NCI-H2107 treated with DMSO at 0.1 percent for 48 hours (cell line): ENCODE data around the gene HOXC9.

ENCODE experiments used
- DNase-seq: peaks from one replicate; lab custom pipeline; 2025; ENCODE audit not compliant: unreplicated experiment; lab: John Stamatoyannopoulos, UW

The HOXC9 gene

DNA sequence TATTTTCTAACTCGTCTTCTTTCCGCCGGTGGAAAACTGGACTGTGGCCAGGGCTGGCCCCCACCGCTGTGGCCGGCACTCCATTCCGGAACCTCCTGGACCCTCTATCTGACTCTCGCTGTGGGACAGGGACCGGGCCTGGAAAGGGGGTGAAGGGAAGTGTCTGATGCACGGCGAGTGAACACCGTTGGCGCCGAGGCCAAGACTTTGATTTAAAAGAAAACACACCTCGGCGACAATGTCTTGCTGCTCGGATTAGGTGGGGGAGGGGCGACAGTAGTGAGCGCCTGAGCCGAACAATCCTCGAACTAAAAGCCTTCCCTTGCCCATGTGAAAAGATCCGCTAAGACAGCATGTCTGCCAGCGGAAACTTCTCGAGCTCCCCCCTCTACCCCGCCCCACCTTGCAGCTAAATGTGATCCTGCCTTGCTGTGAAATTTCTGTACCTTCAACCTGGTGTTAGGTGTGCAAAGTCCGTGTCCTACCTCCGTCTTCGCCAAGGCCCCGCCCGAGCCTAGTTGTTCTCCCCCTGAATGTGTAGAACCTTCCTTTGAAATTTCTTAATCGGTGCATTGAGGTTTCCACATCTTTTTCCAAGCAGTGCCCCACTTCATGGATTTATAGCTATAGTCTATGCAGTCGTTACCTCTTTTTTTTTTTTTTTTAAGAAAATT is 24.3 kb upstream of the HOXC9 start:
- no peak for DNase-seq

- DNase-seq = no peak
Measured at GRCh38 chr12:53976172-53976822, 23.7 kb upstream of the HOXC9 start.

DNA sequence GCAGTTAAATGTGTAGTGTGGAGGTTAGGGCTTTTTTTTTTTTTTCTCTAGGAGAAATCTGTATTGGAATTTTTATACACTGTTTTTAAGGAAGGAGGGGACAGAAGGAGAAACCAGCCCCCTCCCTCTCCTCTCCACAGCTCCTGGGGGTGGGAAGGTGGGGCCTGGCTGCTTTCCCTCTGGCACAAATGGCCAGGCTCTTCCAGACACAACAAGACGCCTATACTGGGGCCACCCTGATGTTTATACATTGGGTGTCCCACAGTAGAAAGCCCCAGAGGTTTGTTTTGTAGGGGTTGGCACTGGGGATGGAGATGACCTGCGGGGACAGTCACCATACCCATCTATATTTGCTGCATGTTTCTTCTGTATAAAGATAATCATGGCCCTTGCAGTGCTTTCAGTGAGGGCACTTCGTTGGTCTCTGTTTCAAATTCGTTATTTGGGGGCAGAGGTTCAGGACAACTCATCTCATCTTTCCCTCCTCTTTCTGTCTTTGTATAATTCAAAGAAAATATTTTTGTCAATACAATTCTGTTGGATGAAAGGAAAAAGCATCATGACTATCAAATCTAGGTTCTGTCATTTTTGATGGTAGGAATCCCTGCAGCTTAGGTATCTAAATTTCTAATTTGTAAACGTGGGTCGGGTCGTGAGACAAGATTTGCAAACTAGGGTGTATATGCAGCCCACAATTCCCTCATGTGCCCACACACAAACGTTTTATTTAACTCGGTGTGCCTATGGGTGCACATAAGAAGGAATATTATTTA is 23.0 kb upstream of the HOXC9 start:
- no peak for DNase-seq

GRCh38 chr12:53977596-53978445 is 22.1 kb upstream of the HOXC9 start:
- no peak for DNase-seq

DNA sequence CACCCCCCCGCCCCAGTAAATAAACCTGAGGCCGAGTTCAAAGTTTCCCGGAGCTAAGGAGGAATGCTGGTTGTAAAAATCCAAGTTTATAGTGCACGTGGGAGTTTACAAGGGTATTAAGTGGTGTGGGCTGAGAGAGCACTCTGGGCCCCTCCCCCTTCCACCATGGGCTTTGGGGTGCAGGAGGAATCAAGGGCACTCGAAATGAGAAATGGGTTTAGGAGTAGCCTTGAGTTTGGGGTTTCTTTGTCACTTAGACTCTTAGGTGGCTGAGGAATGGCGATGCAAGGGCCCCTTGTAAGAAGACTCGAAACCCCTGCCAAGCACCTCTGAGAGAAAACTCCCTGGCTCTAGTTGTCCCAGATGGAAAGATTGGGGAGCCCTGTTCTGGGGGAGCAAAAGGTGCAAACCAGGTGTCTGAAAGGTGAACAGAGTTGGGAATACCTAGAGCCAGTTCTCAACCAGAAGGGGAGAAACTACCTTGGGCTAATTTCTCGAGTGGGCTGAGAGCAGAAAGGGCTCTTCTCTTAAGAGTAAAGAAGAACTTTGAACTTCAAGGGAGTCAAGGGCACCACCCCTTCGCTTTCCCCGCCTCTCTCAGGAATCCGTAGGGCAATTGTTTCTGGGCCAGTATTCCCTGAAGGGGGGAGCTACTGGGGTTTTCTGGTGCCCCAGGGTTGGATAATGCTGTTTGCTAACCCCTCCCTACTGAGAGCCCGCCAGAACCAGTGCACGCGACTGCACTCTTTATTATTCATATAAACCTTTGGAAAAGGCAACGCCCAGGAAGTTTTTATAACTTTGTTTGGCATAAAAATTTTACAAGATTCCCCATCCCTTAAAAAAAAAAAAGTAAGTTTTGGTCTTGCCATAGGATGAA is 21.2 kb upstream of the HOXC9 start:
- no peak for DNase-seq

DNA sequence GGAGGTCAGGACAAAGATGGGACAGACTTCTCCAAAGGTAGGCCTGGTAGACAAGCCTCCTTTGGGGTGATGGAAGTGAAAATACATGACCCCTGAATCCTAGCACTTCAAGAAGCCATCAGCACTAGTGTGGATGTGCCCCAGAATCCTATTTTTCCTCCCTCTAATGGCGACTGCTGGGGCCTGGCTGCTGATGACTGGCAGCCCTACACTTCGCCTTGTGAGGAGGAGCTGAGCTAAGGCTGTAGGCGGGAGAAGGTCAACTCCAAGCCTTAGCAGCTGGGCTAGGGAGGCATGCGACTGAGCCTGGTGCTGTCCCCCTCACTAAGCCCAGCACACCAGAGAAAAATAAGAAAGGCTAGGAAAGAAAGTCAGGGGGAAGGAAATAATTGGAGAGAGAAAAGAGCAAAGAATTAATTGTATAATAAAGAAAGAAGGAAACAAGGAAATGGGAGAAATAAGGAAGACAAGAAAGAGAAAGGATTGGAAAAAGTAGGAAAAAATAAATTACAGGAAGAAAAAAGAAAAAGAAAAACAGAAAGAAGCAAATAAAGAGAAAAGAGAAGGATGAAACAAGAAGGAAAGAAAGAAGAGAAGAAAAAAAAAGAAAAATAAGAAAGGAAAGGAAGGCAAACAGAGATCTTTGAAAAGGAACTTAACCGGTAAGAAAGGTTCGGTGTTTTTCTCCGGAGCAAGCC is 19.7 kb upstream of the HOXC9 start:
- no peak for DNase-seq

DNA sequence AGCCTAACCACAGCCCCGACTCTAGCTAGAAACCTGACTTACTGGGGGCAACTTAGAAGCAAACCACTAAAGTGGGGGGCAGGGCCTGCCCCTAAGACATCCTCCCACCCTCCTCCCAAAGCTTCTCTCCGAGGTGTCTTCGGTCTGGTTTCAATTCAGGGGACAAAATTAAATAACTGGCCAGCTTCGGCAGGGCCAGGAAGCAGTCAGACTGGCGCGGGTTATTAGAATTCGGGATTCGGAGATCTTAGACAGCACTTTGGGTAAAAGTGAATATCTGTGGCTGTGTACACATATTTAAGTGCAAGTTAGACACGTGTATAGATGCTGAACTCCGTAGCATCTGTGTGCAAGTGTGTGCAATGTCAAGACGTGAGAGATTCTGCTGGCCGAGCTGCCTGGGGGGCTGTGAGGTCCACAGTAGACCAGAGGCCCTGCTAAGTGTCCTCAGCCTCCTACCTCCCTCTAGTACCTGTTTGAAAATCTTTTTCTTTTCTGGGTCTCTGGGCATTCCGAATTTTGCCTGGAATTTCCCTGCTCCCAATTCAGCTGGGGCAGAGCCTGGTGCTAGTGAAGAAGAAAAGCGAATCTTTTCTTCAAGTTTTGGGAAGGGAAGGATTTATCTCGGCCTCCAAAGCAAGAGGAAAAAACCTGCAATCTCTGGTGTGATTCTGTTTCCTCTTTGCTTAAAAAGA is 19.0 kb upstream of the HOXC9 start:
- DNase-seq = no peak

DNA sequence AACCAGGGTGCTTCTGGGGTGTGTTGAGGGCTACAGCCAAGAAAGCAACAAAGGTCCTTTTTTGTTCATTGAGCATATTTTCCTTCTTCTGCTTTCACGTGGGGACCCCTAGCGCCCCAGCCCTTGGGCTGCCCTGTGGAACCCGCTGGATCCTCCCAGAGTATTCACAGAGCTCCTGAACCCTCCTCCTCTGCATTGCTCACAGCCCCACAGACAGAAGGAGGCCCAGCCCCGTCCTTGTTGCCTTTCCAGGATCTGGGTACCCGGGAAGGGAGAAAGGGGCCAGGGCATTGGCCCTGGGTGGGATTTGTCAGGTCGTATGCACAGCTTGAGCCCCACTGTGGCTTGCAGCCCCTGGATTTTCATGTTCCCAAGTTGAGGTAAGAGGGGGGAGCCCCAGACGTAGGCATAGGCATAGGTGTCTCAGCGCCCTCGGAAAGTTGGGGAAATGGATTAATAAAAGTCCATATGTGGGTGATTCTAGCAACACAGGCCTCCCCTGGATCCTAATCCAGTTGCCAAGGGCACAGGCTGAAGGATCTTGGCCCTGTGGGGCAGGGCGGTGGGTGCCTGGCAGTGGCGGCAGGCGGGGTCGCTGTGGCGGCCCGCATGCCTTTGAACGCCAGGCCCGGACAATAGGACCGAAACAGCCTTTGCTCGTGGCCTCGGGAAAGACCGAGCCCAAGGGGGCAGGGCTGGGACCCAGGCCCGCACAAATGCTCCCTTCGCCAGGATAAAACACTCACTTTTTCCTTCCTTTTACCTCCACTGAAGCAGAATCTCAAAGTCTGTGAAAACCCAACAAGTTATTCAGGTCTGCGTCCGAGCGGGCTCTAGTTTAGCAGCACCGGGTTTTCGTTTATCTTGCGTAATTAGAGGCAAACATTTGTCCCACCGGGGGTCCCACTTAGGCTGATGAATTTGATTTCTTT is 18.1 kb upstream of the HOXC9 start:
- DNase-seq = no peak

- no peak for DNase-seq
Measured at GRCh38 chr12:53982648-53983567, 17.1 kb upstream of the HOXC9 start.

GRCh38 chr12:53983568-53983949 is 16.4 kb upstream of the HOXC9 start:
- no peak for DNase-seq

DNA sequence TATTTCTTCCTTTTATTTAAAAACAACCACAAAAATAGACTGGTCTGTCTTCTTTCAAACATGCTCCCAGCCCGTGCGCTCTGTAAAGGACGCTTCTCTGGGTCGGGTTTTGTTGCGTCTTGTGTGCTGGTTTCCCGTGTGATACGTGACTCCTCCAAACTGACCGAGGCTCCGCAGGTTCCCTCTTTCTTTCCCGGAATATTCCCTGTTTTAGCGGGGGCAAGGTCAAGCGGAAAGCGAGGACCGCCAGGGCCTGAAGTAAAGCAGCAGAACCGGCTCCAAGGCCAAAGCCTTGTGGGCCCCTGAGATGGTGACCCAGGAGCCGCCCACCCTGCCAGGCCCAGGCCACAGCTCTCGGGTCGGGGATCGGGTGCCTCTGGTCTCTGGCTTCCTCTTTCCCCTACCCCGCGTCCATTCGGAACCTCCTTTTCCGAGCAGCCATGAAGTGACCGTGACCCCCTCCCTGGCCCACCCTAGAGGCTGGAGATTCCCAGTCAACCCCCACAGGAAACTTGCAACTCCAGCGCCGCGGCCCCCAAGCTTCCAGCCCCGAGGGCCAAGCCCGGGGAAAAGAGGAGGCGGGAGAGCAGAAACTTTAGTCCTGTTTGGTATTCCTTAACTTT is 15.9 kb upstream of the HOXC9 start:
- no peak for DNase-seq

GRCh38 chr12:53984901-53985691 is 14.9 kb upstream of the HOXC9 start, which contains the start of gene HOXC10:
Gene HOXC10 (plus strand): TSS chr12:53985146. CDS start chr12:53985260, 114 bp downstream.
- DNase-seq = peak; percentile 24

- no peak for DNase-seq
Measured at GRCh38 chr12:53985692-53985993, 14.3 kb upstream of the HOXC9 start.

DNA sequence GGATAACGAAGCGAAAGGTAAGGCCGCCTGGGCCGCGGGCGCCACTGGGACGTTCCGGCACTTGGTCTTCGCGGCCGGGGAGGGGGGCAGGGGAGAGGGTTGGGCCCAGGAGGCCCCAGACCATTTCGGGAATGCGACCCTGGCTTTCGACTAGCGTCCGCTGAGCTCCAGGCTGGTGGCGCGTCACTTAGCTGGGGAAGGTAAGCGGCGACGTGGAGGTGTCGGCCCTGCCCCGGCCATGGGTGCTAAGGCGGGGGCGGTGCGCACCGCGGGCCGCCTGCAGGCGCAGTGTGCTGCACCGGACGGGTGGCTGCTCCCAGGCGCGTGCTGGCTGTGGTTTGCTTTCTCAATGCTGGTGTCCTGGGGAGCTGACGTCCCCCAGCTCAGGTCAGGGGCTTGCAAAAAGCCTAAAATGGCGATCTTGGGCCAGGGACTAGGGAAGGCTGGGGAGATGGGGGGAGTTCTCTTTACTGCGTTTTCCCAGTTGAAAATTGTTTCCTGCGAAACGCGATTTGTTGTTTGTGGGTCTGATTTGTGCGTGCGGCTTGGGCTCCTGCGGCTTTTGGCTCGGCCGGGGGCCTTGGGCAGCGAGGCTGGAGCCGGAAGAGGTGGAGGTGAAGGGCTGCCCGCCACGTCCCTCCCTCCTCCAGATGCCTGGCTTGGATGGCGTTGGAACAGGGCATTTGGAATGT is 13.8 kb upstream of the HOXC9 start:
- no peak for DNase-seq
